Neutrophil (primary cell): Measurements from ENCODE around the gene SPIRE2.

ENCODE experiments used
- H3K27ac ChIP-seq: fragments of 200-600 bp; sonication (generic); 2 replicates; pipeline ENCODE4 v1.5.1; 2016; ENCODE audit warnings: mild to moderate bottlenecking, moderate library complexity
- H3K27me3 ChIP-seq: fragments of 200-600 bp; sonication (generic); 2 replicates; pipeline ENCODE4 v1.6.0; 2016; ENCODE audit warnings: mild to moderate bottlenecking
- H3K36me3 ChIP-seq: fragments of 200-600 bp; sonication (generic); 2 replicates; pipeline ENCODE4 v1.5.1; 2017
- H3K4me1 ChIP-seq, 2 experiments: fragments of 200-600 bp in 1 of 2; sonication (generic) in 1 of 2; 1 replicate in 1 of 2; 2 replicates in 1 of 2; pipeline versions ENCODE4 v1.5.1 to v1.6.1; 2013 to 2016; ENCODE audit warnings: low read depth in 1 of 2, low read length in 1 of 2, mild to moderate bottlenecking in 1 of 2, moderate library complexity in 1 of 2; ENCODE audit not compliant: control insufficient read depth in 1 of 2, insufficient read depth in 1 of 2
- H3K4me3 ChIP-seq, 2 experiments: fragments of 200-600 bp in 1 of 2; sonication (generic) in 1 of 2; 1 replicate in 1 of 2; 2 replicates in 1 of 2; pipeline ENCODE4 v1.5.1; 2013 to 2016; ENCODE audit warnings: low read depth in 1 of 2, low read length in 1 of 2, mild to moderate bottlenecking in 1 of 2, moderate library complexity in 1 of 2
- H3K9me3 ChIP-seq: fragments of 200-600 bp; sonication (generic); 2 replicates; pipeline ENCODE4 v1.5.1; 2016
- CTCF ChIP-seq: fragments of 200-600 bp; sonication (generic); IDR thresholded peaks from 2 replicates; pipeline ENCODE4 v1.5.1; 2016; ENCODE audit warnings: antibody characterized with exemption

The SPIRE2 gene

GRCh38 chr16:89902980-89903379 is 74.7 kb downstream of the SPIRE2 start:
- Histone ChIP-seq H3K4me1 (no peaks in the 10 kb centered on the region), H3K27ac (no peak overlapping the region), H3K27me3 (no peaks in the 10 kb centered on the region), H3K4me3 (no peak overlapping the region), H3K36me3 (peaks cover 89% of the 10 kb centered on the region), H3K9me3 (no peaks in the 10 kb centered on the region)
- TF ChIP-seq CTCF = no peak

GRCh38 chr16:89903908-89904515 is 75.7 kb downstream of the SPIRE2 start:
- Histone ChIP-seq H3K9me3 (no peaks in the 10 kb centered on the region), H3K27ac (no peak overlapping the region), H3K4me1 (no peaks in the 10 kb centered on the region), H3K27me3 (no peaks in the 10 kb centered on the region), H3K4me3 (no peak overlapping the region), H3K36me3 (peaks cover 89% of the 10 kb centered on the region)
- no peak for TF ChIP-seq CTCF

GRCh38 chr16:89904606-89905510 is 76.6 kb downstream of the SPIRE2 start:
- Histone ChIP-seq H3K27ac (no peak overlapping the region), H3K4me3 (no peak overlapping the region), H3K4me1 (no peaks in the 10 kb centered on the region), H3K27me3 (no peaks in the 10 kb centered on the region), H3K36me3 (peaks cover 87% of the 10 kb centered on the region), H3K9me3 (no peaks in the 10 kb centered on the region)
- TF ChIP-seq CTCF = no peak

GRCh38 chr16:89905511-89906139 is 77.3 kb downstream of the SPIRE2 start:
- no peaks in the 10 kb centered on the region for H3K9me3 ChIP-seq
- peaks cover 87% of the 10 kb centered on the region for H3K36me3 ChIP-seq
- no peak overlapping the region for H3K27ac ChIP-seq
- no peaks in the 10 kb centered on the region for H3K27me3 ChIP-seq
- no peak for TF ChIP-seq CTCF
- H3K4me3 ChIP-seq = no peak overlapping the region
- H3K4me1 ChIP-seq = no peaks in the 10 kb centered on the region

- Histone ChIP-seq H3K27ac (no peak overlapping the region), H3K27me3 (no peaks in the 10 kb centered on the region), H3K4me3 (no peak overlapping the region), H3K4me1 (no peaks in the 10 kb centered on the region), H3K36me3 (peaks cover 88% of the 10 kb centered on the region), H3K9me3 (no peaks in the 10 kb centered on the region)
- no peak for TF ChIP-seq CTCF
These were observed 78.1 kb downstream of the SPIRE2 start for GRCh38 chr16:89906140-89907025.
